Gastrocnemius medialis (tissue), 4 donors: ENCODE data around the gene GMIP. TPM values are rescaled to one million over a fixed set of nuclear protein-coding genes. Genes with fewer than 3 reads are reported as not detected.

Experiments used
- ATAC-seq, 2 donors: fragments of 150-250 bp; one replicate each; pipeline ENCODE4 v1.9.1; 2016
- DNase-seq, 2 donors: peaks; one replicate each; pipeline ENCODE4 v3.0.0-alpha.2; 2019
- H3K27ac ChIP-seq, 4 donors: fragments of 200-600 bp; sonication (generic); 1 replicate in 1 of 4; 2 replicates in 3 of 4; pipeline ENCODE4 v1.5.1; 2016 to 2018; ENCODE audit warnings: mild to moderate bottlenecking in 2 of 4, moderate library complexity in 1 of 4
- H3K27me3 ChIP-seq, 3 donors: fragments of 200-600 bp; sonication (generic) in 2 of 3; 1 replicate in 1 of 3; 2 replicates in 2 of 3; pipeline versions ENCODE4 v1.5.1 to v1.6.0; 2016 to 2019; ENCODE audit warnings: mild to moderate bottlenecking in 1 of 3, moderate library complexity in 1 of 3
- H3K36me3 ChIP-seq, 2 donors: fragments of 200-600 bp; sonication (generic) in 1 of 2; one replicate each; pipeline ENCODE4 v1.5.1; 2017 to 2018
- H3K4me1 ChIP-seq, 2 donors: fragments of 200-600 bp; sonication (generic) in 1 of 2; one replicate each; pipeline ENCODE4 v1.5.1; 2016 to 2017; ENCODE audit warnings: mild to moderate bottlenecking in 2 of 2
- H3K4me3 ChIP-seq, 4 donors: fragments of 200-600 bp; sonication (generic) in 3 of 4; 1 replicate in 1 of 4; 2 replicates in 3 of 4; pipeline ENCODE4 v1.5.1; 2016 to 2019; ENCODE audit warnings: mild to moderate bottlenecking in 2 of 4
- H3K9me3 ChIP-seq, 3 donors: fragments of 200-600 bp; sonication (generic) in 2 of 3; 1 replicate in 1 of 3; 2 replicates in 2 of 3; pipeline ENCODE4 v1.5.1; 2016 to 2019
- CTCF ChIP-seq, 5 experiments: fragments of 450-650 bp in 3 of 5; fragments of 200-600 bp in 2 of 5; sonication (generic) in 2 of 5; IDR thresholded peaks in 4 of 5; conservative IDR thresholded peaks in 1 of 5; 1 replicate in 4 of 5; 2 replicates in 1 of 5; pipeline ENCODE4 v1.5.1; 2016 to 2019; ENCODE audit warnings: antibody characterized with exemption in 5 of 5, mild to moderate bottlenecking in 3 of 5, moderate library complexity in 3 of 5
- POLR2A ChIP-seq, 2 donors: fragments of 450-650 bp; IDR thresholded peaks; one replicate each; pipeline ENCODE4 v1.6.1; 2017; ENCODE audit warnings: antibody characterized with exemption in 2 of 2, mild to moderate bottlenecking in 2 of 2, moderate library complexity in 2 of 2
- in situ Hi-C, 4 donors: fragments of 200-750 bp; cut with MboI; loops; one replicate each; pipeline versions ENCODE4 v1.15.0 to v1.8.0; 2017; ENCODE audit warnings: low sequenced_read_pairs in 4 of 4
- intact Hi-C: fragments of 100-400 bp; cut with DNase I; formaldehyde crosslinking; loops from one replicate; pipeline ENCODE4 v1.15.1; 2023; ENCODE audit warnings: low total_unique reads
- total RNA-seq, 4 donors: library from RNA; depleted of rRNA; stranded (reverse); fragments of >200 nt; gene quantifications; one replicate each; pipeline versions ENCODE4 v1.1.0 to v1.2.3, GENCODE V29; 2016

Gene GMIP
- total RNA-seq, 4 donors from 2014 or later: 1.2 to 2.6 (median 1.6) TPM; not detected in 1

GRCh38 chr19:19623383-19623782, 20.1 kb downstream of the GMIP start:
- ATAC-seq (no peak), DNase-seq (no peak)
- H3K36me3 ChIP-seq: no peaks in the 10 kb centered on the region
- H3K27me3 ChIP-seq: peaks cover 9 to 30% (median 19%) of the 10 kb centered on the region in 3 donors
- TF ChIP-seq CTCF (IDR thresholded peaks at IDR 0.05 in 4 of 5, conservative IDR thresholded peaks at IDR 0.05 in 1 of 5) (no peak), POLR2A (IDR thresholded peaks at IDR 0.05) (no peak)
- no peaks in the 10 kb centered on the region for H3K9me3 ChIP-seq
- no peak overlapping the region for H3K4me3 ChIP-seq
- in situ Hi-C loops (no loop called here), intact Hi-C loops (no loop called here)
- no peak overlapping the region for H3K27ac ChIP-seq
- no peaks in the 10 kb centered on the region for H3K4me1 ChIP-seq

DNA sequence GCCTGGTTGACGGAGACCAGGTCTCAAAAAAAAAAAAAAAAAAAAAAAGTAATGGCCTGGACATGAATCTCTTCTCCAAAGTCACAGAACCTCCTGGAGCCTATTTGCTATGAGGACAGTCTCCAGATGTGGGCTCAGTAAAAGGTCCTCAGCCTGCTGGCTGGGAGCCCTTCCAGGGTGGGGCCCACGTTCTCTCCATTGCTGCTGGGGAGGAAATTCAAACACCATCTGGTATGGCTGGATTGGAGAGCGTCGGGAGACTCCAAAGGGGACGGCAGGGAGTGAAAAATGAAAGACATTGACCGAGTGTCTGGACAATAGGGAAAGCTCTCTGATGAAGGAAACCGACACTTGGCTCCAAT, 23.6 kb downstream of the GMIP start:
- Histone ChIP-seq H3K27ac (no peak overlapping the region), H3K9me3 (no peaks in the 10 kb centered on the region), H3K4me1 (peaks cover 0 to 8% of the 10 kb centered on the region in 2 donors), H3K4me3 (no peak overlapping the region), H3K27me3 (peaks cover 8 to 19% (median 14%) of the 10 kb centered on the region in 3 donors), H3K36me3 (no peaks in the 10 kb centered on the region)
- in situ Hi-C loops: no loop called here
- intact Hi-C loops: no loop called here
- DNase-seq: no peak
- no peak for ATAC-seq
- TF ChIP-seq CTCF (IDR thresholded peaks at IDR 0.05 in 4 of 5, conservative IDR thresholded peaks at IDR 0.05 in 1 of 5): no peak
- no peak for TF ChIP-seq POLR2A (IDR thresholded peaks at IDR 0.05)

DNA sequence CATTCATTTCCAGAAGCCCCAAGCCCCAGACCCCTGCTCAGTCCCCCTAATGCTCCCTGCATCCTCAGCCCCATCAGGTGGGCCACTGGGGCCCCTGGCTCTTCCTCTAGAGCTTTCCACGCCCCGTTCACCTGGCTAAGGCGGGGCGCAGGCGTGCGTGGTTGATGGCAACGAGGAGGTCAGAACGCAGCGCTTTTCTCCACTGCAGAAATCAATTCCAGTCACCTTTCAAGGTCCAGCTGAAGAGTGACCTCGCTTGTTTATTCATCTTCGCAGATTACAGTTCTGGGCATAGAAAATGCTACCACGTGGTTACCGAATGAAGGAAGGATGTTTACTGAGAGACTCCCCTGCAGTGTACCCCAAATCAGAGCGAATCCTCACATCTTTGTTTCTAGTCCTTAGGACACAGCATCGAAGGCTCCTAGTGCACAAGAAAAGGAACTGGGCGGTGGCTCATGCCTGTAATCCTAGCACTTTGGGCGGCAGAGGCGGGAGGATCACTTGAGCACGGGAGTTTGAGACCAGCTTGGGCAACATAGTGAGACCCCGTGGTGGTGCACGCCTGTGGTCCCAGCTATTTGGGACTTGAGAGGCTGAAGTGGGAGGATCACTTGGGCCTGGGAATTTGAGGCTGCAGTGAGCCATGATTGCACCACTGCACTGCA, 24.1 kb downstream of the GMIP start:
- H3K9me3 ChIP-seq: no peaks in the 10 kb centered on the region
- H3K36me3 ChIP-seq: no peaks in the 10 kb centered on the region
- intact Hi-C loops: no loop called here
- DNase-seq: no peak
- H3K4me3 ChIP-seq: no peak overlapping the region
- H3K27me3 ChIP-seq: peaks cover 8 to 19% (median 14%) of the 10 kb centered on the region in 3 donors
- ATAC-seq: no peak
- H3K27ac ChIP-seq: no peak overlapping the region
- TF ChIP-seq CTCF (IDR thresholded peaks at IDR 0.05 in 4 of 5, conservative IDR thresholded peaks at IDR 0.05 in 1 of 5) (no peak), POLR2A (IDR thresholded peaks at IDR 0.05) (no peak)
- peaks cover 0 to 8% of the 10 kb centered on the region in 2 donors for H3K4me1 ChIP-seq
- in situ Hi-C loops: no loop called here

DNA sequence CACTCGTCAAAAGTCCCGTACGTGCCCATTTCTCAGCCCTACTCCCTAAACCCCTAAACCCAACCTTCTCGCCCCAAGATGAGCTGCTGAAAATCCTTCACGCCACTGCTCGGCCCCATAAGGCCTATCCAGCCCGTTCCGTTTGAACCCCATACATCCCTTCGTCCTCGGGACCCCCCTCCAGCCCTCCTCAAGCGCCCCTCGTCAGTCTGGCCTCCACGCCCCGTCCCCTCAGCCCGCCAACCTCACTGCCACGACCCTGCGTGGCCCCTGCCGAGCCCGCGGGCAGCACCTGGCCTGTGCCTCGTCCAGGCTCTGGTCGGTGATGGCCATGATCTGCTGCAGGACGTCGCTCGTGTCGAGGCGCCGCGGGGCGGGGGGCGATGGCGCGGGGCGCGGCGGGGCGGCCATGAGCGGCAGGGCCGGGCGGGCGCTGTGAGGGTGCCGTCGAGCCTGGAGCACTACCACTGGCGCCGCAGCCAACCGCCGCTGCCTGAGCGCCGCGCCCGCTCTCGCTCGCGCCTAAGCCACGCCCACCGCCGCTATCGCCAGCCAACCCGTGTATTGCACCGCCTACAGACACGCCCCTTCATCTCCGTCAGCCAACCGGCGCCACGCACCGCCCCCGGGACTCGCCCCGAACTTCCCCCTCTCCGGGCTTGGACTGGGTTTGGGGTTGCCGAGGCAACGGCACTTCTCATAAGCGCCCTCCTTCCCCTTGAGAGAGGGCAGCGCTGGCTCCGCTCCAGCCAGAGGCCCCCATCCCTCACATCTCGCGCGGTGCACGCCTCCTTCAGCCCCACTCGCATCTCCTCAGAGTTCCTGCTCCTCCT, 25.0 kb downstream of the GMIP start, which contains the start of gene PBX4:
Gene PBX4 (minus strand): TSS at position 469 of the 833 bp plus-strand sequence. CDS start 58 bp downstream, at position 411.
- TF ChIP-seq CTCF (IDR thresholded peaks at IDR 0.05 in 4 of 5, conservative IDR thresholded peaks at IDR 0.05 in 1 of 5): no peak
- TF ChIP-seq POLR2A (IDR thresholded peaks at IDR 0.05): no peak
- peaks cover 0 to 8% of the 10 kb centered on the region in 2 donors for H3K4me1 ChIP-seq
- peak within 1 kb of the TSS in 2 of 4 donors; percentile 28 to 39 for H3K4me3 ChIP-seq
- ATAC-seq (peak; percentile 65 to 82), DNase-seq (peak; percentile 67 to 68)
- H3K27me3 ChIP-seq: peaks cover 8 to 19% (median 14%) of the 10 kb centered on the region in 3 donors
- intact Hi-C loops (no loop called here), in situ Hi-C loops (no loop called here)
- no peaks in the 10 kb centered on the region for H3K36me3 ChIP-seq
- no peaks in the 10 kb centered on the region for H3K9me3 ChIP-seq
- no peak within 1 kb of the TSS for H3K27ac ChIP-seq
